HG02852 (cell line): ENCODE measurements around the gene RPL36AL.
A peak's percentile ranks its signal among the peaks of the same experiment; 100 is the strongest.
"Not testable (repeated sequence)": the region's sequence is repeated elsewhere in the genome, so short reads cannot be mapped to it uniquely, and the experiment has no call there.

Experiments used
- ATAC-seq: cut with Tn5 transposase; IDR thresholded peaks from one replicate; pipeline ENCODE4 v1.9.1; 2021; ENCODE audit warnings: mild to moderate bottlenecking, moderate library complexity; ENCODE audit not compliant: unreplicated experiment

The RPL36AL gene

GRCh38 chr14:49619730-49620129 is 696 bp downstream of the RPL36AL start:
- no peak for ATAC-seq

- not testable (repeated sequence) for ATAC-seq
Observed at GRCh38 chr14:49619273-49619672, 1.2 kb downstream of the RPL36AL start.

GRCh38 chr14:49617852-49618519 is 2.4 kb downstream of the RPL36AL start:
- ATAC-seq: no peak

GRCh38 chr14:49615776-49616175 is 4.7 kb downstream of the RPL36AL start:
- ATAC-seq: no peak

- ATAC-seq: no peak
Observed at GRCh38 chr14:49614196-49614595, 6.2 kb downstream of the RPL36AL start.

GRCh38 chr14:49612671-49613070 is 7.8 kb downstream of the RPL36AL start:
- no peak for ATAC-seq

- no peak for ATAC-seq
Observed at GRCh38 chr14:49612251-49612650, 8.2 kb downstream of the RPL36AL start.

GRCh38 chr14:49607583-49607982 is 12.8 kb downstream of the RPL36AL start:
- ATAC-seq: no peak

- ATAC-seq: peak; percentile 50
Observed at GRCh38 chr14:49598485-49599300, 21.7 kb downstream of the RPL36AL start, which contains the start of gene LRR1. TSS of gene LRR1 (plus strand) at chr14:49598940. CDS start at chr14:49599021, 81 bp downstream.

GRCh38 chr14:49598189-49598484 is 22.3 kb downstream of the RPL36AL start:
- ATAC-seq: peak; percentile 0

GRCh38 chr14:49594347-49595091 is 25.9 kb downstream of the RPL36AL start:
- peak; percentile 30 for ATAC-seq

GRCh38 chr14:49593016-49593415 is 27.4 kb downstream of the RPL36AL start:
- no peak for ATAC-seq

- no peak for ATAC-seq
Observed at GRCh38 chr14:49589387-49589786, 31.0 kb downstream of the RPL36AL start.

GRCh38 chr14:49586673-49587460 is 33.6 kb downstream of the RPL36AL start:
- peak; percentile 24 for ATAC-seq

- ATAC-seq: peak; percentile 86
Observed at GRCh38 chr14:49585803-49586672, 34.4 kb downstream of the RPL36AL start, which contains the start of gene RPS29. TSS of gene RPS29 (minus strand) at chr14:49586380. CDS start at chr14:49586346, 34 bp downstream.

GRCh38 chr14:49584981-49585640 is 35.3 kb downstream of the RPL36AL start:
- ATAC-seq: not testable (repeated sequence)

- no peak for ATAC-seq
Observed at GRCh38 chr14:49584058-49584457, 36.4 kb downstream of the RPL36AL start.

- ATAC-seq: no peak
Observed at GRCh38 chr14:49583629-49584028, 36.8 kb downstream of the RPL36AL start.
